Astrocyte (in vitro differentiated cells and primary cell): ENCODE data around the gene NANOS1. TPM values are rescaled to one million over a fixed set of nuclear protein-coding genes. Genes with fewer than 3 reads are reported as not detected.

Experiments
- DNase-seq: peaks from one replicate; pipeline ENCODE4 v3.0.0-alpha.2; 2010; ENCODE audit warnings: low read depth
- FAIRE-seq: peaks from 2 replicates; lab custom pipeline; 2011; peaks lifted over from hg19 to GRCh38; lab: Jason Lieb, UNC
- H2AFZ ChIP-seq: 2 replicates; pipeline ENCODE4 v1.6.0; 2012; ENCODE audit warnings: low read depth, low read length, inconsistent platforms
- H3K27ac ChIP-seq: 2 replicates; pipeline ENCODE4 v1.5.1; 2011; ENCODE audit warnings: low read depth, low read length, inconsistent platforms
- H3K27me3 ChIP-seq: 2 replicates; pipeline ENCODE4 v1.6.0; 2011; ENCODE audit warnings: low read length, inconsistent platforms; ENCODE audit not compliant: insufficient read depth
- H3K36me3 ChIP-seq: 2 replicates; pipeline ENCODE4 v1.5.1; 2011; ENCODE audit warnings: low read length, inconsistent platforms; ENCODE audit not compliant: insufficient read depth
- H3K4me1 ChIP-seq: 2 replicates; pipeline ENCODE4 v1.5.1; 2011; ENCODE audit warnings: low read length, inconsistent platforms; ENCODE audit not compliant: insufficient read depth
- H3K4me2 ChIP-seq: 2 replicates; pipeline ENCODE4 v1.6.0; 2012; ENCODE audit warnings: low read length, inconsistent platforms
- H3K4me3 ChIP-seq: 2 replicates; pipeline ENCODE4 v1.5.1; 2011; ENCODE audit warnings: low read depth, mild to moderate bottlenecking, low read length, inconsistent platforms; ENCODE audit not compliant: insufficient read depth
- H3K79me2 ChIP-seq: 2 replicates; pipeline ENCODE4 v1.6.0; 2012; ENCODE audit warnings: mild to moderate bottlenecking, low read length, inconsistent platforms; ENCODE audit not compliant: insufficient read depth
- H3K9ac ChIP-seq: 2 replicates; pipeline ENCODE4 v1.6.0; 2012; ENCODE audit warnings: mild to moderate bottlenecking, low read length, inconsistent platforms
- H3K9me3 ChIP-seq: 2 replicates; pipeline ENCODE4 v1.5.1; 2012; ENCODE audit warnings: low read depth, mild to moderate bottlenecking, low read length, inconsistent platforms; ENCODE audit not compliant: insufficient read depth
- H4K20me1 ChIP-seq: 2 replicates; pipeline ENCODE4 v1.6.0; 2012; ENCODE audit warnings: low read length, inconsistent platforms; ENCODE audit not compliant: insufficient read depth
- H3K27ac Mint-ChIP-seq: one replicate; pipeline ENCODE4 v1.8.0; 2021; ENCODE audit warnings: mild to moderate bottlenecking, mixed read lengths; ENCODE audit not compliant: unreplicated experiment
- H3K27me3 Mint-ChIP-seq: one replicate; pipeline ENCODE4 v1.8.0; 2021; ENCODE audit warnings: low read depth, mixed read lengths; ENCODE audit not compliant: unreplicated experiment
- H3K36me3 Mint-ChIP-seq: one replicate; pipeline ENCODE4 v1.8.0; 2021; ENCODE audit warnings: low read depth, mixed read lengths; ENCODE audit not compliant: unreplicated experiment
- H3K4me1 Mint-ChIP-seq: one replicate; pipeline ENCODE4 v1.8.0; 2021; ENCODE audit warnings: low read depth, mixed read lengths; ENCODE audit not compliant: unreplicated experiment
- H3K4me3 Mint-ChIP-seq: one replicate; pipeline ENCODE4 v1.8.0; 2021; ENCODE audit warnings: mild to moderate bottlenecking, moderate library complexity, mixed read lengths; ENCODE audit not compliant: unreplicated experiment
- H3K9me3 Mint-ChIP-seq: one replicate; pipeline ENCODE4 v1.8.0; 2021; ENCODE audit warnings: mild to moderate bottlenecking, mixed read lengths; ENCODE audit not compliant: unreplicated experiment
- CTCF ChIP-seq: IDR thresholded peaks from 2 replicates; pipeline ENCODE4 v1.5.1; 2011; ENCODE audit warnings: low read depth, mild to moderate bottlenecking, inconsistent platforms, low read length, moderate library complexity; ENCODE audit not compliant: insufficient read depth
- EZH2 ChIP-seq: IDR thresholded peaks from 2 replicates; pipeline ENCODE4 v1.6.1; 2012; ENCODE audit warnings: mild to moderate bottlenecking, low read length, inconsistent platforms; ENCODE audit not compliant: insufficient read depth
- total RNA-seq: library from RNA; stranded (reverse); gene quantifications from 2 replicates; pipeline ENCODE4 v1.2.1, GENCODE V29; 2021

The NANOS1 gene
- total RNA-seq, 1 donor from 2014 or later = 4.7 TPM

GRCh38 chr10:119049777-119050176 is 20.3 kb downstream of the NANOS1 start:
- no peak overlapping the region for H3K27ac Mint-ChIP-seq
- no peaks in the 10 kb centered on the region for H3K27me3 Mint-ChIP-seq

DNA sequence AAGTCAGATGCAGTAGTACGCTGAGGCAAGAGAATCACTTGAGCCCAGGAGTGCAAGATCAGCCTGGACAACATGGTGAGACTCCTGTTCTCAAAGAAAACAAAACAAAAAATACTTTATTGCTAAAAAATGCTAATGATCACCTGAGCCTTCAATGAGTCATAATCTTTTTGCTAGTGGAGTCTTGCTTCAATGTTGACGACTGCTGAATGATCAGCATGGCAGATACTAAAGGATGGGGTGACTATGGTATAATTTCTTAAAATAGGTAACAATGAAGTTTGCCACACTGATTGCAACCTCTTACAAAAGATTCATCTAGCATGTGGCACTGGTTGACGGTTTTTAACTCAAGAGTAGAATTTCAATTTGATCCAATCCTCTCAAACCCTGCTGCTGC is 22.3 kb downstream of the NANOS1 start:
- Mint-ChIP-seq H3K36me3 (peaks cover 29% of the 10 kb centered on the region), H3K4me3 (no peak overlapping the region), H3K4me1 (peaks cover 3% of the 10 kb centered on the region), H3K27me3 (no peaks in the 10 kb centered on the region), H3K9me3 (no peaks in the 10 kb centered on the region), H3K27ac (no peak overlapping the region)
- FAIRE-seq (no peak), DNase-seq (no peak)
- H3K27ac ChIP-seq = no peak overlapping the region
- no peak overlapping the region for H3K4me2 ChIP-seq
- H4K20me1 ChIP-seq = peaks cover 94% of the 10 kb centered on the region
- H3K36me3 ChIP-seq = peaks cover 82% of the 10 kb centered on the region
- H3K9me3 ChIP-seq = no peaks in the 10 kb centered on the region
- no peak overlapping the region for H3K9ac ChIP-seq
- H3K79me2 ChIP-seq = peaks cover 91% of the 10 kb centered on the region
- no peaks in the 10 kb centered on the region for H3K4me1 ChIP-seq
- H3K27me3 ChIP-seq = no peaks in the 10 kb centered on the region
- TF ChIP-seq EZH2 = no peak
- TF ChIP-seq CTCF = no peak
- no peak overlapping the region for H3K4me3 ChIP-seq
- H2AFZ ChIP-seq = no peak overlapping the region

More at GRCh38 chr10:119049777-119050176, 20.3 kb downstream of the NANOS1 start:
- no peak overlapping the region for H3K9ac ChIP-seq
- Mint-ChIP-seq H3K4me3 (no peak overlapping the region), H3K9me3 (no peaks in the 10 kb centered on the region), H3K36me3 (peaks cover 33% of the 10 kb centered on the region), H3K4me1 (peaks cover 3% of the 10 kb centered on the region)
- TF ChIP-seq EZH2 (no peak), CTCF (no peak)
- H3K4me1 ChIP-seq = no peaks in the 10 kb centered on the region
- peaks cover 95% of the 10 kb centered on the region for H3K79me2 ChIP-seq
- no peak overlapping the region for H3K27ac ChIP-seq
- no peak overlapping the region for H3K4me2 ChIP-seq
- no peak overlapping the region for H3K4me3 ChIP-seq
- no peaks in the 10 kb centered on the region for H3K27me3 ChIP-seq
- no peaks in the 10 kb centered on the region for H3K9me3 ChIP-seq
- DNase-seq = no peak
- peaks cover 97% of the 10 kb centered on the region for H4K20me1 ChIP-seq
- peaks cover 81% of the 10 kb centered on the region for H3K36me3 ChIP-seq
- FAIRE-seq = no peak
- H2AFZ ChIP-seq = no peak overlapping the region

DNA sequence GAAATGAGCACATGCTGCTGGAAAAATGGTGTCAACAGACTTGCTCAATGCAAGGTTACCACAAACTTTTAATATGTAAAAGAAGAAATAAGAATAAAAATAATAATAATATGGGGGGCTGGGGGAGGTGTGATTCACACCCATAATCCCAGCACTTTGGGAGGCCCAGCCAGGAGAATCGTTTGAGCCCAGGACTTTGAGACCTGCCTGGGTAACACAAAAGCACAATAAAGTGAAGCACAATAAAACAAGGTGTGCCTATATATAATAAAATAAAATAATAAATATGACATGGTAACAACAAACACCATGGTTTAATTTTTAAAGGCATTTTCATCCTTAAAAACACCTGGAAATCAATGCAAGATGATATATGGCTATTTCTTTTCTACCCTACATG is 26.0 kb downstream of the NANOS1 start:
- no peak overlapping the region for H3K4me2 ChIP-seq
- no peak overlapping the region for H3K4me3 Mint-ChIP-seq
- peaks cover 87% of the 10 kb centered on the region for H3K79me2 ChIP-seq
- peaks cover 21% of the 10 kb centered on the region for H3K36me3 Mint-ChIP-seq
- H3K27me3 Mint-ChIP-seq = no peaks in the 10 kb centered on the region
- no peak overlapping the region for H2AFZ ChIP-seq
- no peak overlapping the region for H3K9ac ChIP-seq
- no peaks in the 10 kb centered on the region for H3K27me3 ChIP-seq
- TF ChIP-seq CTCF = no peak
- no peak for TF ChIP-seq EZH2
- peaks cover 88% of the 10 kb centered on the region for H4K20me1 ChIP-seq
- no peak overlapping the region for H3K27ac ChIP-seq
- DNase-seq (no peak), FAIRE-seq (no peak)
- H3K9me3 ChIP-seq = no peaks in the 10 kb centered on the region
- H3K4me1 ChIP-seq = no peaks in the 10 kb centered on the region
- H3K27ac Mint-ChIP-seq = no peak overlapping the region
- H3K36me3 ChIP-seq = peaks cover 89% of the 10 kb centered on the region
- H3K9me3 Mint-ChIP-seq = no peaks in the 10 kb centered on the region
- H3K4me1 Mint-ChIP-seq = no peaks in the 10 kb centered on the region
- H3K4me3 ChIP-seq = no peak overlapping the region
